HG03196 (cell line): ENCODE results near the gene HARBI1.
A peak's percentile ranks its signal among the peaks of the same experiment; 100 is the strongest.
"Not testable (repeated sequence)": the region's sequence is repeated elsewhere in the genome, so short reads cannot be mapped to it uniquely, and the experiment has no call there.

ENCODE experiments used
- ATAC-seq: cut with Tn5 transposase; IDR thresholded peaks from one replicate; pipeline ENCODE4 v1.9.1; 2021; ENCODE audit not compliant: unreplicated experiment

HARBI1 gene

GRCh38 chr11:46599340-46600193, 17.5 kb downstream of the HARBI1 start:
- ATAC-seq: no peak

GRCh38 chr11:46597609-46598219, 19.3 kb downstream of the HARBI1 start:
- ATAC-seq: no peak

GRCh38 chr11:46597155-46597554, 19.9 kb downstream of the HARBI1 start:
- ATAC-seq: no peak

- ATAC-seq: no peak
These were observed 22.2 kb downstream of the HARBI1 start for GRCh38 chr11:46594785-46595184.

- no peak for ATAC-seq
These were observed 22.7 kb downstream of the HARBI1 start for GRCh38 chr11:46594374-46594700.

- peak; percentile 78 for ATAC-seq
These were observed 23.3 kb downstream of the HARBI1 start, which contains the start of gene AMBRA1 for GRCh38 chr11:46593550-46594373. Gene AMBRA1, minus strand, starts transcription at chr11:46594023. Its CDS starts 45,643 bp downstream, at chr11:46548380.

- no peak for ATAC-seq
These were observed 26.1 kb downstream of the HARBI1 start for GRCh38 chr11:46590740-46591605.

GRCh38 chr11:46588915-46589314, 28.1 kb downstream of the HARBI1 start:
- ATAC-seq: no peak

- ATAC-seq: no peak
These were observed 28.9 kb downstream of the HARBI1 start for GRCh38 chr11:46588131-46588530.

- not testable (repeated sequence) for ATAC-seq
These were observed 33.5 kb downstream of the HARBI1 start for GRCh38 chr11:46583513-46583912.

GRCh38 chr11:46582588-46582987, 34.4 kb downstream of the HARBI1 start:
- ATAC-seq: no peak

GRCh38 chr11:46577058-46577457, 40.0 kb downstream of the HARBI1 start:
- ATAC-seq: no peak

- ATAC-seq: no peak
These were observed 42.4 kb downstream of the HARBI1 start for GRCh38 chr11:46574656-46575055.

GRCh38 chr11:46570790-46571398, 46.1 kb downstream of the HARBI1 start:
- no peak for ATAC-seq

- no peak for ATAC-seq
These were observed 51.7 kb downstream of the HARBI1 start for GRCh38 chr11:46565232-46565840.

- ATAC-seq: no peak
These were observed 52.6 kb downstream of the HARBI1 start for GRCh38 chr11:46564459-46564858.

- ATAC-seq: no peak
These were observed 54.5 kb downstream of the HARBI1 start for GRCh38 chr11:46562527-46562926.

- ATAC-seq: no peak
These were observed 56.6 kb downstream of the HARBI1 start for GRCh38 chr11:46560300-46560991.

GRCh38 chr11:46559815-46560214, 57.2 kb downstream of the HARBI1 start:
- ATAC-seq: no peak
